Glomerular visceral epithelial cell (primary cell): ENCODE data around the gene CD40.
A peak's percentile ranks its signal among the peaks of the same experiment; 100 is the strongest.

Source experiments
- DNase-seq: peaks from one replicate; pipeline ENCODE4 v3.0.0-alpha.2; 2016; ENCODE audit errors: extremely low spot score

Gene CD40

GRCh38 chr20:46122516-46123481 is 4.7 kb downstream of the CD40 start:
- DNase-seq: no peak

DNA sequence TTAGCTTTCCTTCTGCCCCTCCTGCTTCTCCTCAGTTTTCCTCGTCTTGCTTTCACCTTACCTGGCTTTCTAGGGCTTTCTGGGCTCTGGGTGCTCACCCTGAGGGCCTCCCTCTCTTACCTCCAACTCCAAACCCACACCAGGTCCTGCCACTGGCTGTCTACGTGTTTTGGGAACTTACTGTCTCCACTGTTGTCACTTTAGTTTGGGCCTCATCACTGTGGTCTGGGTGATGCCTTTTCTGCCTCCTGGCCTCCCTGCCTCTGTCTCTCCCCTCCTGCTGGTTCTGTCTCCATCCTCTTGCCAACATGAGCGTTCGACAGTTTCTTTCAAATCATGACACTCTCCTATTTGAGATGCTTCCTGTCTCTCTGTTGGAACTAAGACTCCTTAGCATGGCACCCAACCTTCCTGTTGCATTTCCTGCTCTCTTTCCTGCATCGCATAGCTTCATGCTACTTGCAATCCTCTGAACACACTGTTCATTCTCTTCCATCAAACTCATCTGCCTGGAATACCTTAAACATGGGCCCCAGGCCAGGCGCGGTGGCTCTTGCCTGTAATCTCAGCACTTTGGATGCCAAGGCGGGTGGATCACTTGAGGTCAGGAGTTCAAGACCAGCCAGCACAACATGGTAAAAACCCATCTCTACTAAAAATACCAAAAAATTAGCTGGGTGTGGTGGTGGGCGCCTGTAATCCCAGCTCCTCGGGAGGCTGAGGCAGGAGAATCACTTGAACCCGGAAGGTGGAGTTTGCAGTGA is 5.5 kb downstream of the CD40 start:
- no peak for DNase-seq

- no peak for DNase-seq
Measured at GRCh38 chr20:46126440-46127056, 8.4 kb downstream of the CD40 start.

GRCh38 chr20:46127396-46128010 is 9.4 kb downstream of the CD40 start:
- DNase-seq: no peak

DNA sequence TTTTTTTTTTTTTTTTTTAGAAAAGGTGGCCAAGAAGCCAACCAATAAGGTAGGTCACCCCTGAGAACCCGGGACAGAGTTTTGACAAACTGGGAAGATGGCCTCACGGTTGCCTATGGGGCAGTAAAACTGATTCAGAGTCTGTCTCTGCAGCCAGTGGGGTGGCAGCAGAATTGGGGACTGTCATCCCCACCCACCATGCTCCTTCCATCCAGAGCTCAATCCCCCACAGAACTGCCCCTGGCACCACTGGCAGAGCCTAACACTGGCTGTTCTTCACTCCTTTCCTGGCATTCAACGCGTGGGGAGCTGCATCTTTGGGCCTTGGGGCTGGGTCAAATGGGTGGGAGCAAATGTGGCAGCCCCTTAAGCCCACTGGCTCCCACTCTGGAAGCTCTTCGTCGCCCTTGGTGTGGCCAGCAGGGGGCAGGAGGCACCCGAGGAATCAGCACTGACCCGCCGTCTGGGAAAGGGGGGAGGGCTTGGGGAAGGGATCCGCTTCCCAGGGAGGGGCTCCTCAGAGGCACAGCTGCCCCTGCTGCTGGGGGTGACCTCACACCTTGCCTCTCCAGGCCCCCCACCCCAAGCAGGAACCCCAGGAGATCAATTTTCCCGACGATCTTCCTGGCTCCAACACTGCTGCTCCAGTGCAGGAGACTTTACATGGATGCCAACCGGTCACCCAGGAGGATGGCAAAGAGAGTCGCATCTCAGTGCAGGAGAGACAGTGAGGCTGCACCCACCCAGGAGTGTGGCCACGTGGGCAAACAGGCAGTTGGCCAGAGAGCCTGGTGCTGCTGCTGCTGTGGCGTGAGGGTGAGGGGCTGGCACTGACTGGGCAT is 10.4 kb downstream of the CD40 start:
- DNase-seq: no peak

- DNase-seq: peak; percentile 20
Measured at GRCh38 chr20:46129955-46130481, 11.9 kb downstream of the CD40 start.

DNA sequence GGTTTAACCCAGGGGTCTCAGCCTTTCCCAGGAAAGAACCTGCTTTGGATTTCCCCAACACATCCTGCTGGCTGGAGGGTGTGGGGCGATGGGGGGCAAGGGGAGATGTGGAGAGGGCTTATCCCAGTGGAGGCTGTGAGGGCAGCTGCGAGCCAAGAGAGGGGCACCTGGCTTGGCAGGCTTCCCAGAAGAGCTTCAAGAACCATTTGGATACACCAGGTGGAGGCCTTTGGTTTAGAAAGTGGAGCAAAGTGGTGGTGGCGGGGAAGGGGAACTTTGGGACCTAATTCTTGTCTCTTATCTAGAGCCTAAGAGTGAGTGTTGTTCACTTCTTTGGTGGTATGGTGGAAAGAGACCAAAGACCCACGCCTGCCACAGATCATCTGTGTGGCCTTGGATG is 12.4 kb downstream of the CD40 start:
- no peak for DNase-seq

GRCh38 chr20:46131396-46131795 is 13.3 kb downstream of the CD40 start:
- DNase-seq: no peak

- peak; percentile 69 for DNase-seq
Measured at GRCh38 chr20:46132705-46133120, 14.6 kb downstream of the CD40 start.

DNA sequence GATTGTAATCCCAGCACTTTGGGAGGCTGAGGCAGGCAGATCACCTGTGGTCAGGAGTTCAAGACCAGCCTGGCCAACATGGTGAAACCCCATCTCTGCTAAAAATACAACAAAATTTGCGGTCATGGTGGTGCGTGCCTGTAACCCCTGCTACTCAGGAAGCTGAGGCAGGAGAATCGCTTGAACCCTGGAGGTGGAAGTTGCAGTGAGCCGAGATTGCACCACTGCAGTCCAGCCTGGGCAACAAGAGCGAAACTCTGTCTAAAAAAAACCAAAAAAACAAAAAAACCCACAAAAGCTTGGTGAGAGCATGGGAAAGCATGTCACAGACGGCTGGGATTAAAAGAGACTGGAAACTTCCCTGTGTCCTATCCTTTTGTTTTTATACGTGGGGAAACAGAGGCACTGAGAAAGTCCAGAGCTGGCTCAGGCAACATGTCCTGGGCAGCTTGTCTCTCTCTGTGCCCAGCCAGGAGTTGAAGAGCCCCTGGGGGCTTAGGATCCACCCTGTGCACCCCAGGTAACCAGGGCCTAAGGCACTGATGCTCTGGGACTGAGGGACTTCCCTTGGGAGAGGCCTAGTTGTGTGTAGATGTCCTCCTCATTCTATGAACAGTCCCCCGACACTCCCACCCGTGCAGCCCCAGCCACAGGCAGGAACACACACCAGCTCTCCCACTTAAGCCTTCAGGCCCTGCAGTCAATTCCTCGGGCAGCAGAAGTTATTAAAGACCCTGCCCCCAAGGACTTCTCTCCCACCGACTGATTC is 16.0 kb downstream of the CD40 start:
- DNase-seq: no peak

GRCh38 chr20:46134716-46135115 is 16.6 kb downstream of the CD40 start:
- no peak for DNase-seq

- DNase-seq: no peak
Measured at GRCh38 chr20:46135856-46136633, 17.9 kb downstream of the CD40 start.

GRCh38 chr20:46137816-46138215 is 19.7 kb downstream of the CD40 start:
- no peak for DNase-seq

DNA sequence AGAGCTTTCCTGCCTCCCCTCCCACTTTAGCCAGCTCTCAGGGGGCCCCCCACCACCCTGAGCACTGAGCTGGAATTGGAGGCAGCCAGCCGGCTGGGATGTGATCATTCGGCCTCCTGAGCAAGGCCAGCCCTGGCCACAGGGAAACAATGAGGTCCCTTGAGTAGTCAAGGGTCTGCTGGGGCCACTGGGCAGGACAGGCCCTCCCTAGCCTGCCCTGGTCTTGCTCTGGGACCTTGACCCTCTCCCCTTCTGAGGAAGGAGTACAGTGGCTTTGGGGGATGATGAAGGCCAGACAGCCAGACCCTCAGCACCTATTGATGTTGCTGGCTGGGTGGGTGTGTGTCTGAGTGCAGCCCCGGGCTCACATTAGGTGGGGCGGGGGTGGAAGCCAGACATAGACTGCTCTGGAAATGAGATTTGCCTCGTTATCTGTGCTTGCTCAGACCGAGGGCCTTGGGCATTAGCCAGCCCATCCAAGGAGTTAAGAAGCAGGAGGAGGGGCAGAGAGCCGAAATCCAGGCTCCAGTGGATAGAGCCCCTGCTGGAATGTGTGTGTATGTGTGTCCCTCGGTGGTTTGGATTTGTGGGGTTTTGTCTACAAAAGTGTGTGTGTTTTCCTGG is 21.3 kb downstream of the CD40 start:
- no peak for DNase-seq

- no peak for DNase-seq
Measured at GRCh38 chr20:46139908-46140482, 21.9 kb downstream of the CD40 start.

- no peak for DNase-seq
Measured at GRCh38 chr20:46142124-46142523, 24.0 kb downstream of the CD40 start.

DNA sequence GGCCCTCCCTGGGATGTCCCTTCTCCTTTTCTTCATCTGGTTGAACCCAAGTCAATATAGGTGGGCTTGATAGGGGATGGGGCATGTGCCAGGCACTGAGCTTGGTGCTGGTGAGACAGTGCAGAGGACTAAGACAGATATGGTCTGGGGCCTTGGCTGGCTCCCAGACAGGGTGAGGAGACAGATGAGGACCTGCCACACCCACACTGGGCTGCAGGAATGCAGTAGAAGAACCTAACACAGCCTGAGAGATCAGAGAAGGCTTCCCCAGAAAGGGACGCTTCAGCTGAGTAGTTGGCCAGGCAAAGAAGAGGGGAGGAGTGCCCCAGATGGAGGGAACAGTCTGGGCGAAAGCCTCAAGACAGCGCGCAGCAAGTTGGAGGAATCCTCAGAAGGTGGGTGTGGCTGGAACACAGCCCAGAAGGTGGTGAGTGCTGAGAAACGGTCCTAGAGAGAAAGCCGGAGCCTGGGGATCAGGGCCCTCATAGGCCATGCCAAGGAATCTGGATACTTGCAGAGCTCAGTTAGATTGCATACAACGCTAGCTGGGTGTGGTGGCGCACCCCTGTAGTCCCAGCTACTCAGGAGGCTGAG is 26.4 kb downstream of the CD40 start:
- no peak for DNase-seq

DNA sequence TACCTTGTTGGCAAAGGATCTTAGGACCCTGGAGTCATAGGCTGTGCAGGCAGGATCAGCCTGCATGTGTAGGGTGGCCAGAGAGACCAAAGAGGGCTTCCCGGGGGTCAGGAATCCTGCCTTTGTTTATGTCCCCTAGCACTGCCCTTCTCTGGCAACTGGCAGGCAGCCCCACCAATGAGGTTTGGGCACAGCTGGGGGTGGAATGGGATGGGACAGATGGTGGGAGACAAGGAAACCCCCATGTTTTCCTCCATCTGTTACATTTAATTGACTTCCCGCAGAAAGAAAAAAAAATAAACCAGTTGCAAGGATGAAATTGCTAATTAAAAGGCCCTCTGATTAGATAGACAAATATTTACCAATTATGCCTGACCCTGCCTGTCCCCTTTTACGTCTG is 27.6 kb downstream of the CD40 start:
- DNase-seq: no peak
